Measurements from ENCODE around the gene TNIK. TPM values are rescaled to one million over a fixed set of nuclear protein-coding genes. Genes with fewer than 3 reads are reported as not detected.

The TNIK gene
- total RNA-seq, 1 donor from 2014 or later: 42.2 TPM

DNA sequence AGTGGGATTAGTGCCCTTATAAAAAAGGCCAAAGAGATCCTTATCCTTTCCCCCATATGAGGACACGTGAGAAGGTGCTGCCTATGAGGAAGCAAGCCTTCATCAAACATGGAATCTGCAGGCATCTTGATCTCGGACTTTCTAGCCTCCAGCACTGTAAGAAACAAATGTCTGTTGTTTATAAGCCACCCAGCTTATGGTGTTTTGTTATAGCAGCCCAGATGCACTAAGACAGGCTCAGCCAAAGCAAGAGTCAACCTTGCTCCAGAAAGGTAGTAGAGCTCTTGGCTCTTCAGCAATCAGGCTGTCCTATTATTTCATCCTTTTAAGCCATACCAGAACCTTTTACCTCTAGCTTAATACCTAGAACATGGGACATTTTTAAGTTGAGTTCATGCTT is 12.3 kb upstream of the TNIK start:
- no peak for DNase-seq (ENCODE audit: low spot score)
- intact Hi-C loops (cut with DNase I): no loop called here

- no peak for DNase-seq (ENCODE audit: low spot score)
- intact Hi-C loops (cut with DNase I): no loop called here
These were observed 10.6 kb upstream of the TNIK start for GRCh38 chr3:171470714-171471227.

GRCh38 chr3:171469376-171469775 is 9.2 kb upstream of the TNIK start:
- intact Hi-C loops (cut with DNase I): no loop called here
- no peak for DNase-seq (ENCODE audit: low spot score)

DNA sequence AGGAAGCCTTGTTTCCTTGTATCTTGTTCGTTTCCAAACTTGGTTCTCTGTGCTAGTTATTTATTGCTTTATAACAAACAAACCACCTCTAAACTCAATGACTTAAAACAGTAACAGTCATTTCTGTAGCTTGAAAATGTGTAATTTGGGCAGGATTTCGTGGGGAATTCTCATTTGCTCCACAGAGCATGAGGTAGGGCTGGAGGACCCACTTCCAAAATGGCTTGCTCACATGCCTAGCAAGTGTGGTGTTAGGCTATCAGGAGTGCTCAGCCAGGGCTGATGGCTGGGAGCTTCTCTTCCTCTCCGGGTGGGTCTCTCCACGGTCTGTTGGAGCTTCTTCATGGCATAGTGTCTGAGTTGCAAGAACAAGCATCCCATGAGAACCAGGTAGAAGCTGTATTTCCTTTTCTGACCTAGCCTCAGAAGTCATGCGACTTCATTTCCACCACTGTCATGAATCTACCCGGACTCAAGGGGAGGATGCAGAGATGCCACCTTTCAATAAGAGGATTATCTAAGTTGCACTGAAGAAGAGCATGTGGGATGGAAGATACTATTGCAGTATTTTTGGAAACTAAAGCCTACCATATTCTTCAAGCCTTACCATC is 8.2 kb upstream of the TNIK start:
- DNase-seq (ENCODE audit: low spot score): no peak
- intact Hi-C loops (cut with DNase I): no loop called here

DNA sequence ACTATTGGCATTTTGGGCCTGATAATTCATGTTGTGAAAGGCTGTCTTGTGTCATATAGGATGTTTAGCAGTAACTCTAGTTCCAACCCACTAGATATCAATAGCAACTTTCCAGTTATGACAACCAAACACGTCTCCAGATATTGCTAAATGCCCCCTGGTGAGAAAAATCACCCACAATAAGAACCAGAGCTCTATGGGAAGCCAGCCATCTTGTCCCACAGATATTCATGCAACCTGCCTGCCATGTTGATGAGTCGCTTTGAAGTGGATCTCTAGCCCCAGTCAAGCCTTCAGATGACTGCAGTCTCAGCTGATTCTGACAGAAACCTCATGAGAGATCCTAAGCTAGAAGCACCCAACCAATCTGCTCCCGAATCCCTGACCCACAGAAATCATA is 5.6 kb upstream of the TNIK start:
- intact Hi-C loops (cut with DNase I): no loop called here
- no peak for DNase-seq (ENCODE audit: low spot score)

GRCh38 chr3:171464462-171464861 is 4.3 kb upstream of the TNIK start:
- intact Hi-C loops (cut with DNase I): loop anchor here (5.0 kb wide), 2 partner anchors 98 to 277 kb away; no protein-coding TSS in a partner anchor
- DNase-seq (ENCODE audit: low spot score): no peak

- intact Hi-C loops (cut with DNase I): loop anchor here (5.0 kb wide), 2 partner anchors 100 to 275 kb away; no protein-coding TSS in a partner anchor
- no peak for DNase-seq (ENCODE audit: low spot score)
These were observed 2.0 kb upstream of the TNIK start for GRCh38 chr3:171462224-171462623.

DNA sequence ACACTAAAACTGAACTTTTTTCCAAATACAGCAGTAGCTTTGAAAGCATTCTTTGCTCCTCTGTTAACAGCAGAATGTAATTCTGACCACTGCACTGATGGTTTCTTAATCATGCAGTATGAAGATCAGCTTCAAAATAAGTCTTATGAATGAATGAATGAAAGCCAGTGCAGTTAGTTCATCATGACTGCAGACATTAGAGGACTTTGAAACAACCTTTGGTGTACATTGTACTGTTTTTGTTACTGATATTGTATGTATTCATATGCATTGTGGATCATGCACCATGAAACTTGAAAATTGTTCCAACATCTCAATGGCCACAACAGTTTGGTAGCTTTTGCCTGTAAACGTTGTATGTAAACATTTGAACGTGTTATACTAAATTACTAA is 1.3 kb upstream of the TNIK start:
- intact Hi-C loops (cut with DNase I): loop anchor here (5.0 kb wide), 2 partner anchors 101 to 274 kb away; no protein-coding TSS in a partner anchor
- no peak for DNase-seq (ENCODE audit: low spot score)

DNA sequence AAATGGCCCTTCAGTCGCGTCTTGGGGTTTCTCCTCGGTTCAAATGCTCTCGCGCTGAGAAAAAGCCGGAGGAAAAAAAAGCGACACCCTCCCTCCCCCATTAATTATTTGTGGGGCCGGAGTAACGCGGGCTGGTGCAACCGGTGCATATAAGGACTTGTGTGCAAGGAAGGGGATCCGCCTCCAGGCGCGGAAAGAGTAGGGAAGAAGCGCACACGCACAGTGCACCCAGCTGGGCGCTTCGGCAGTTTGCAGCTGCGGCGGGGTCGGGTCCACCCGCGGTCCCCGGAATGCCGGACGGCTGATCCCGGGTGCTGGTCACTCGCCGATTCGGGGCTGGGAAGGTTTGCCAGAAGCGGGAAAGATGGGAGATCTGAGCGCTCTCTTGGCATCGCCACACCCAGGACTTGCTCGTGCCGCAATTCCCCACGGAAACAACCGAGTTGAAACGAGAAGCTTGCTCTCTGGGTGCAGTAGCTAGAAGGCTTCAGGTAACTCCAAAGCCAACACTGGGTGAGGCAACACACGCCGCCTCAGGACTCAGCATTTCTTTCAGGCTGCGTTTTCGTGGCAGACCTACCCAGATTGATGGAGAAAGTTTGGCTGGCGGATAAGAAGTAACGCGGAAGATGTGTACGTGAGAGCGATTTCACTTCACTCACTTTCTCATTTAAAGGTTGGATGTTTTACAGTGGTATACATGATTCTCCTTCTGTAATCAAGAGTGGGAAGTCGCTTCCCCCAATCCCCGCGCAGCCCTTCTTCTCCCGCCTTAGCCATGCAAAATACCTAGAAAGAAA is 720 bp upstream of the TNIK start:
- intact Hi-C loops (cut with DNase I): loop anchor here (5.0 kb wide), 2 partner anchors 101 to 274 kb away; no protein-coding TSS in a partner anchor
- peak; percentile 85 for DNase-seq (ENCODE audit: low spot score)

DNA sequence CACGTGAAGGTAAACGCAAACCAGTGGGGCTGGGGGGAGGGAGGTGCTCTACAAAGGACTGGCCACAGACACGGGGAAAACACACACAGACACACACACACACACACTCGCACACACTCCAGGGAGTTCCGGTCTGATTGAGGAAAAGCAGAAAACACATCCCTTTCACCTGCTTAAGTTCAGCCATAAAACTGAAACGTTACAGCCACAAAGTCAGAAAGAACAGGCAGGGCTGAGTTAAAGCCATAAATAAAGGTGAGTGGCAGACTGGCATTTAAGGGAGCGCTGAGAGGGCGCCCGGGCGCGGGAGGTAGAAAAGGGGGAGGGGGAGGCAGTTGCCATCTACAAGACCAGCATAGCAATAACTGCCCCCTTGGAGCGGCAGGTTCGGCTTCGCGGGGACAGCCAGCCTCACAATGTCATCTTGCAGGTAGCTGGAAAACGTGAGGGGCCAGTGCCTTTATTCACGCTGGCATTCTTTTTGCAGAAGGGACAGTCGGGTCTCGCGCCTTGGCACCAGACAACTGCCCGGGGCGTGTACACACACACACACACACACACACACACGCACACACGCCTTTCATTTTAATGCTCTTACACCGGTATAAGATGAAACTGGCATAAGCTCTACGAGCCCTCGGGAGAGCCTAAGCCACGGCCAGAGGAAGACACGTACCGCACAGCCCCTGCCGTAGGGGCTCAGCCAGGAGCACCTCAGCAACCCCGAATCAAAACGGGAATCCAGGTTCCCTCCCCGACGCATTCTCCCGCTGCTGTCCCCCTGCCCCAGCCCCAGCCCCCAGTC is 866 bp downstream of the TNIK start:
- intact Hi-C loops (cut with DNase I): loop anchor here (1.0 to 10.0 kb wide), 2 partner anchors 65 to 143 kb away; no protein-coding TSS in a partner anchor
- no peak for DNase-seq (ENCODE audit: low spot score)

GRCh38 chr3:171458864-171459136 is 1.4 kb downstream of the TNIK start:
- no peak for DNase-seq (ENCODE audit: low spot score)
- intact Hi-C loops (cut with DNase I): loop anchor here (1.0 to 10.0 kb wide), 2 partner anchors 64 to 142 kb away; no protein-coding TSS in a partner anchor

GRCh38 chr3:171458071-171458863 is 1.9 kb downstream of the TNIK start:
- DNase-seq (ENCODE audit: low spot score): no peak
- intact Hi-C loops (cut with DNase I): loop anchor here (10.0 kb wide), 1 partner anchor 63 kb away; no protein-coding TSS in a partner anchor

GRCh38 chr3:171457607-171458061 is 2.6 kb downstream of the TNIK start:
- no peak for DNase-seq (ENCODE audit: low spot score)
- intact Hi-C loops (cut with DNase I): loop anchor here (10.0 kb wide), 1 partner anchor 63 kb away; no protein-coding TSS in a partner anchor

DNA sequence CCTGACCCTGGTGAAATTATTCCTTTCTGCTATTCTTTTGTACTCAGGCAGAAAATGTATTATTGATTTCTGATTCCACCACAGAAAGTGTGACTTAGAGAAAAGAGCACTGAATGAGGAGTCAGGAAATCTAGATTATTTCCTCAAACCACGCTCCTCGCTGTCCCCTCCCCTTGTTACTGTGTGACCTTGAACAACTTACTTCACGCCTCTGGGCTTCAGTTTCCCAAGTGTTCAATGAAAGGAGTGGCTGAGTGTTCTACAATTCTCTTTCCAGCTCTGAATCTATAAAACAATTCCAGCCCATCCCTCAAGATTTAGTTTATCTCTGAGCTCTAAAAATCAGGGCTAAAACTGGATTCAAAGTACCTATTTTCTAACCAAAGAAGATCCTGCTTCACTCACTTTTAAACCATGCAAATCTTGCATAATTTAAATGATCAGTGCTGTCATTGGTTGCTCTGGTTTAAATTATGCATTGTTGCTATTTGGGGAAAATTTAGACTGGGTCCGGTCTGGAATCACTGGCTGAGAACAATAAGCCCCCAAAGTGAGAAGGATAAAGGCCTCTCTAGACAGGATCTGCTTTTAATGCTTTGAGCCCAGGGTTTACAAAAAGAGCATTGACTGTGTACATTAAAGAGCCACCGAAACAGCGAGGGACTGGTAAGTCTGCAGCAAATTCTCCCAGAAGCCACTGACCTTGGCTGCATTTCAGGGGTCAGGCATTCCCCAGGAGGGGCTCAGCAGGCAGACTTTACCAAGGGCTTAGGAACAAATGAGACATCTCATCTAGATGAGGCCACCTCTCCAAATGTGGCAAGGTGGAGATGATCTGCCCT is 3.2 kb downstream of the TNIK start:
- DNase-seq (ENCODE audit: low spot score): no peak
- intact Hi-C loops (cut with DNase I): loop anchor here (10.0 kb wide), 1 partner anchor 62 kb away; no protein-coding TSS in a partner anchor

DNA sequence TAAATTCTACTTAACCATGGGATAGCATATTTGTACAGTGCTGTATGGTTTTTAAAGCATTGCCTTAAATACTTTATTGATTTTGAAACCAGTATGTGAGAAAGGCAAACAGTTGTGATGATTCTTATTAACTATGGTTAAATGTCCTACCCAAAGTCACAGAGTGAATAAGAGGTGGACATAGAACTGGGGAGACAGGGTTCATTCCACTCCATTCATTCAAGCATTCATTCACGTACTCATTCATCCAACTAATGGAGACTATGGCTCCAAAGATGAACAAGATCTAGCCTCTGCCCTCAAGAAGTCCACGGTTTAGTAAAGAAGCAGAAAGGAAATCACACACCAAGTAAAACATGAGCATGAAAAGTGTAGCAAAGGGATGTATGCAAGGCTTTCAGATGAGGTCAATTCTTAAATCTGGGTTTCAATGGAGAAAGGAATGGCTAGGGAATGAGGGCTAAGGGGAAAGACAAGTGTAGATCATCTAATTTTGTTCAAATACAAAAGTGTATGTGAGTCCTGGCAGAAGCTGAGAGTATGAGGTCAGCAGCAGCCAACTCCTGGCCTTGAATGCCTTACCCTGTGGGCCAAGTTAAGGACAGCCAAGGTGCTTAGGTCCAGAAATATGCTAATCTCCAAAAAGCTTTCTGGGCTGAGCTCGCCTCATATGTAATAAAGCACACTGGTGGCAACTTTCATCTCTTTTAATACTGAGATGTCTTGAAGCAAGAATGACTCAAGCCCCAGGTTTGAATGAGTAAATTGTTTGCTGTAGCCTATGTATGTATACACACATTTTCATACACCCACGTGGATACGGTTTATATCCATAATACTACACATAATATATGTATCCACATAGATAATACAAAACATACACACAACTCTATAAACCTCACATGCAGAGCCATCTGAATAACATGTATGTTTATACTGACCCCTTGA is 4.3 kb downstream of the TNIK start:
- DNase-seq (ENCODE audit: low spot score): no peak
- intact Hi-C loops (cut with DNase I): loop anchor here (10.0 kb wide), 1 partner anchor 61 kb away; no protein-coding TSS in a partner anchor

GRCh38 chr3:171454041-171454440 is 6.2 kb downstream of the TNIK start:
- intact Hi-C loops (cut with DNase I): loop anchor here (10.0 kb wide), 1 partner anchor 59 kb away; no protein-coding TSS in a partner anchor
- DNase-seq (ENCODE audit: low spot score): no peak
